ENCODE data around the gene LPCAT3.

The LPCAT3 gene

DNA sequence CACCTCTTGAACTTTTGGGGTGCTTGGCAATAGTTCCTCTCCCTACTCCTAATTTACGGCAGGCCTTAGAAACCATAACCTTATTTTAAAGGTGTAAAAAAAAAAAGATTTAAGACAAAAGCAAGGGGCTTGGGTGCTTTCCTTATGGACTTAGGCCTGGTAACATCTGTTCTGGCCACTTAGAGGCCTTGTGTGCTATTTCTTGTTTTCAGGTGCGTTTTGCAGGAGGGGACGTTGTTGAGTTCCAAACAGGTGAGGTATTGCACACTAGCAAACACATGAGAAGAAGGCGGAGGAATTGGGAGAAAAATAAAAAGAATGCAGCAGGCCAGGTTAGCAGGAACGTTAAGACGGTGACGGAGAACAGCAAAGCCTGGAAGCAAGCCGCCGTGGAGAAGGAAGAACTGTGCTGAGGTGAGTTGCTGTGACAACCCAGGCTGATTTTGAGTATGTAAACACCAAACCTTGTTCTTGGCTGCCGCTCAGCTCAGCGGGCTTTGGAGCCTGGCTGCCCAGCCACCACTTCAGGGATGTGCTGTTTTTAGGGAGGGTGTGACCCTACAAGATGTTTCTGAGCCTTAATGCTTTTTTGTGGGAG, 30.2 kb downstream of the LPCAT3 start:
- no peak for DNase-seq

- DNase-seq: no peak
Measured at GRCh38 chr12:6982532-6982931, 35.7 kb downstream of the LPCAT3 start.

DNA sequence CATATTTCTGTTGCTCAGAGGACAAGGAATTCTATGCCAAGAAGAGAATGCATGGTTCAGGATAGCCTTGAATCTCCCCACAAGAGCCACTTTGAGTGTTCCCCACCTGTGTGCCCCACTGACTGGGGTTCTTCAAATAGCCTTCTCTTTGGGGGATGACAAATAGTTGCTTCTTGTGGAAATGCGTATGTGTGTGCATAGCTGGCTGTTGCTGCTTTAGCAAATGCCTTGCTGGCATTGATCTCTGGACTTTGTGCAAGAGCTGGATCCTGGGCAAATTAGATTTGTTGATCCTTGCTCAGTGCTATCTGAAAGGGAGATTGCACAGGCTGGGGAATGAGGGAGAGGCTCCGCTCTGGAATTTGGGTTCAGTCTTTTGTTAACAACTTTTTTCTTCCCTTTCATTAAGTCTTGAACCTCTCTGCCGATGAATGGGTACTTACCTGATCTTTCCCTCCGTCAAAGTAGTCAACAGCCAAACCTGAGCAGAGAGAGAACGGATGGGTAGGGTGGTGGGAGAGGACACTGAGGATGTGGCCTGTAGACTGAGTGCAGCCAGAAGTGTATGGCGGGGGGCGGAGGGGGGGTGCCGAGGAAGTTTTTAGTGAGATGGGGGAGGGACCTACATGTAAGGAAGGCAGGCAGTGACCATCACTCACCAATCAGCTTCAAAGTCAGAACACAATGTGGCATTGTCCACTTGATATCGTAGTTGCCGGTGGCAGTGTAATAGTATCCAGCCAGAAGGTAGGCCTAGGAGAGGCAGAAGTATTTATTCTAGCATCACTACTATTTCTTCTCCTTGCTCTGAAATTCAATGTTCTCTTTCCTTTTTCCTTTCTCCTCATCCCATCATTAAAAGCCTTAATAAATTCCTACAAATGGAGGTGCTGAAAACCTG, 36.9 kb downstream of the LPCAT3 start:
- no peak for DNase-seq

GRCh38 chr12:6980740-6981139, 37.5 kb downstream of the LPCAT3 start:
- DNase-seq: no peak

- DNase-seq: no peak
Measured at GRCh38 chr12:6980075-6980474, 38.2 kb downstream of the LPCAT3 start.

- no peak for DNase-seq
Measured at GRCh38 chr12:6979453-6979852, 38.8 kb downstream of the LPCAT3 start.

DNA sequence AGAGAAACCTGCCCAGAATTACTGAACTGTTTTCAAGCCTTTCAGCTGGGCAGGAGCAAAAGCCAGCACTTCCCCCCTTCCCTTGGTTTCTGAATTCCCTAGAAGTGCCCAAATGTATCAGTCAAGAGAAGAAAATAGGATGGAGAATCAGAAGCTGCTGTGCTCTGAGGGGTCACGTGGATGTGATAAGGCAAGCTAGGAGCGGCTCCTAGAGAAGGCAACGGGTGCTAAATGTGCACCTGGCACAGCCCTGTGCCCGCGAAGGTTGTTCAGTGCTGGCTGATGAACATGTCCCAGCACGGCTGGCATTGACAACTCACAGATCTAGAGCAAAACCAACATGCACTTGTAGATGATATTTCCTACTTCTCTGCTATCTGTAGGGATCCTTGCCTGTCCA, 39.3 kb downstream of the LPCAT3 start:
- no peak for DNase-seq

DNA sequence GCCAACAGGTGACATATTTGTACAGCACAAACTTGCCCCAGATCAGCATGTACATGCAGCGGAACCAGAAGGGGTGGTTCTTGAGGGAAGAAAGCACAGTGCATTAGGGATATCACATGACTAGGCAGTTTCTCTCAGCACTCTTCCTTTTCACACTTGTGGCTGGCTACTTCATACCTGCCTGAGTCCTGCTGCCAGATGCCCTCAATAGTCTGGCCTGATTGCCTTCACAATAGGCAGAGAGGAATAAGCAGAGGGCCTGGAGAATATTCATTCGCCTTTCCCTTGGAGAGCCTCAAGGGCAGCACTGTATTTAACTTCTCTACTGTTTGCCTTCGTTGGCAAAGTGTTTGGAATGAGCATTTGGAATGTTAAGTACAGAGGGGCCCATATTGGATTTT, 39.7 kb downstream of the LPCAT3 start:
- DNase-seq: no peak

- DNase-seq: no peak
Measured at GRCh38 chr12:6978188-6978587, 40.1 kb downstream of the LPCAT3 start.

GRCh38 chr12:6977653-6978052, 40.6 kb downstream of the LPCAT3 start:
- no peak for DNase-seq

- no peak for DNase-seq
Measured at GRCh38 chr12:6975297-6976032, 42.8 kb downstream of the LPCAT3 start.

DNA sequence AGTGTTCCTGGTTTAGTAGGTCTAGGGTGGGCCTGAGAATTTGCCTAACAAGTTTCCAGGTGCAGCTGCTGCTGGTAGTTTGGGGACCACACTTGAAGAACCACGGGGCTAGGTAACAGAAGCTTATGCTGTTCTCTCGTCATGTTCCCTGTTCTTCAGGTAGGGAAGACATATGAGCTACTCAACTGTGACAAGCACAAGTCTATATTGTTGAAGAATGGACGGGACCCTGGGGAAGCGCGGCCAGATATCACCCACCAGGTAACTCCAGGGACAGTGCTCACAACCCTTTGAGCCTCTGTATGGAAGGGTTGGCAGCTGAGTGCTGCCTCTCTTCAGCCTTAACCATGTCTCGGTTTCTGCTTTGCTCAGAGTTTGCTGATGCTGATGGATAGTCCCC, 44.1 kb downstream of the LPCAT3 start:
- DNase-seq: no peak

- no peak for DNase-seq
Measured at GRCh38 chr12:6970096-6970527, 48.2 kb downstream of the LPCAT3 start.

- no peak for DNase-seq
Measured at GRCh38 chr12:6968426-6968825, 49.9 kb downstream of the LPCAT3 start.

DNA sequence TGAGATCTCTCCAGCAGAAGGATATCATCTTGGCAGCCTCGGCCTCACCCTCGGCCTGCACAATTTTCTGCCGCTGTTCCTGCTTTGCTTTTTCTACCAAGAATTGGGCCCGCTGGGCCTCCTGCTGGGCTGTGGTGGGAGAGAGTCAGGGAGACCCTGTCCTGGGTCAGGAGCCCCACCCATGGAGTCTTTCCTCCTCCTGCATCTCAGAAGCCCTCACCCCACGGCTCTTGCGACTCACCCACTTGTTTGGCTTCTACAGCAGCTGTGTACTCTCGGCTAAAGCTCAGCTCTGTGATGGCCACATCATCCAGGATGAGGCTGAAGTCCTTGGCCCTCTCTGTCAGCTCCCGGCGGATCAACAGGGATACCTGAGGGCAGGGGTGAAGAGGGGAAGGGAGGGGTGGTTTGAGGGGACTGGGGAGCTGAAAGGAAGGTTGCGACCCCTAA, 50.6 kb downstream of the LPCAT3 start:
- DNase-seq: no peak

- DNase-seq: no peak
Measured at GRCh38 chr12:6966351-6966750, 51.9 kb downstream of the LPCAT3 start.

DNA sequence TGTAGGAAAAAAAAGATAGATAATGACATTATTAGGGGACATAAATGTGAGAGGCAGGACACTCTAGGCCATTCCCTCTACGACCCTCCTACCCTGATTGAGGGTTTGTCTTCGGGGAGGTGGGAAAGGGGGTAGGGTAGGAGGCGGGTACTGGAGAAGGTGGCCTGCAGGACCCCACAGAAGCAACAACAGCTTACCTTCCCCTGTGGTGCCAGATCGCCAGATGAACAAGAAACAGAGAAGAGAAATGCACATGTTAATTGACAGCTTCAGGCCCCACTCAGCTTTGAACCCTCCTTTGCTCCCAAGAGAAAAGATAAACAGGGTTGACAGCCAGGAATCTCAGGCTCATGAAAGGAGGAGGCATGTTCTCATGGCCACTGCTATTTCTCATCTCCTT, 52.6 kb downstream of the LPCAT3 start:
- DNase-seq: no peak

GRCh38 chr12:6965026-6965661, 53.1 kb downstream of the LPCAT3 start:
- DNase-seq: peak; percentile 71

GRCh38 chr12:6964605-6965025, 53.7 kb downstream of the LPCAT3 start:
- DNase-seq: no peak

- no peak for DNase-seq
Measured at GRCh38 chr12:6963791-6964413, 54.4 kb downstream of the LPCAT3 start.

DNA sequence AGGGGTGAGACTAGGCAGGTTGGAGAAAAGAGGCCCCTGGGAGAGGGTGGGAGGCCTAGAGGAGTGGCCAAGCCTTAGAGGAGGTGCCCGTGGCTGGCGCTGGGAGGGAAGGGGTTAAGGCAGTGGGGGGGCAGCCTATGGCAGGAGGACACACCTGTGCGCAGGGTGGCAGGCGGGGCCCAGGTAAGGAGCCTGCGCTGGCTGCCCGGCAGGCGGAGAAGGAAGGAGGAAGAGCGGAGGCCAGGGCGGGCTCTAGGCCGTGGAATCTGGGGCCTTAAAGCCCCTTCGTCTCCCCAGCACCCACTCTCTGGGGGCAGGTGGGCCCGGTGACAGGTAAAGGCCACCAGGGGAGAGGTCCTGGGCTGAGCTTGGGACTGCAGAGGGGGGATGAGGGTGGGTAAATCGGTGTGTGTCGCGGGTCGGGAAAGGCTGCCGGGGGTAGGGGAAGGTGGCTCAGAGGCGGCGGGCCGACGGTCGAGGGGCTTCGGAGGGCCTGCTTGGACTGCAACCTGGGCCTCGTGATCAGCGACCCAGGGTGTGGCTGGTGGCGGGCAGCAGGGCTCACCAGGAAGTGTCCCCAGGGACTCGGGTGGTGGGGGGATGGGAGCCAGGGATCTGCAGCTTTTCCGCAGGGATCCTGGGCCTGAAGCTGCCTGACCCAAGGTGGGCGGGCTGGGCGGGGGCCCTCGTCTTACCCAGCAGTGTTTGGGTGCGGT, 55.1 kb downstream of the LPCAT3 start:
- no peak for DNase-seq

All from KG1 (cell line).